Left lung (tissue), 10 donors: ENCODE measurements around the gene SAG. TPM values are rescaled to one million over a fixed set of nuclear protein-coding genes. Genes with fewer than 3 reads are reported as not detected.

Experiments used
- ATAC-seq: fragments of 200-7000 bp; cut with Tn5 transposase; one replicate; pipeline ENCODE4 v1.9.1; 2020; ENCODE audit warnings: moderate library complexity
- DNase-seq, 4 donors: peaks; one replicate each; pipeline ENCODE4 v3.0.0-alpha.2; 2013 to 2020
- H3K27ac ChIP-seq, 2 donors: fragments of 200-600 bp; sonication (generic) in 1 of 2; one replicate each; pipeline versions ENCODE4 v1.5.0 to v1.8.0; 2020 to 2021
- H3K27me3 ChIP-seq, 2 donors: fragments of 200-600 bp; sonication (generic) in 1 of 2; one replicate each; pipeline versions ENCODE4 v1.5.0 to v1.8.0; 2020 to 2021
- H3K36me3 ChIP-seq, 2 donors: fragments of 200-600 bp; sonication (generic) in 1 of 2; one replicate each; pipeline versions ENCODE4 v1.5.0 to v1.8.0; 2020 to 2021
- H3K4me1 ChIP-seq, 2 donors: fragments of 200-600 bp; one replicate each; pipeline ENCODE4 v1.8.0; 2021
- H3K4me3 ChIP-seq, 2 donors: fragments of 200-600 bp; sonication (generic) in 1 of 2; one replicate each; pipeline versions ENCODE4 v1.5.0 to v1.8.0; 2020 to 2021; ENCODE audit warnings: mild to moderate bottlenecking in 1 of 2
- H3K9me3 ChIP-seq, 2 donors: fragments of 200-600 bp; sonication (generic) in 1 of 2; one replicate each; pipeline versions ENCODE4 v1.5.0 to v1.8.0; 2020 to 2021
- CTCF ChIP-seq, 2 donors: fragments of 200-600 bp; sonication (generic) in 1 of 2; IDR thresholded peaks; one replicate each; pipeline versions ENCODE4 v1.5.0 to v1.8.0; 2021; ENCODE audit warnings: antibody characterized with exemption in 2 of 2
- intact Hi-C, 2 donors: fragments of 100-400 bp; cut with DNase I; formaldehyde crosslinking; loops; one replicate each; pipeline versions ENCODE4 v1.11.2 to v1.14.2; 2022
- polyA plus RNA-seq, 6 donors: library from polyadenylated mRNA; unstranded; fragments of 120-200 nt; gene quantifications; one replicate each; pipeline ENCODE4 v1.2.1, GENCODE V29; 2013; ENCODE audit not compliant: insufficient read length in 6 of 6
- total RNA-seq, 2 donors: library from RNA; stranded (reverse); fragmentation: NEBNext Ultra II Directional; extraction: Animal tissue kit (Norgen Biotek cat#: 25700); gene quantifications; one replicate each; pipeline ENCODE4 v1.2.1, GENCODE V29; 2021
- donor health status: DM: no; HTN: yes; CAD: no.
- donor health status: DM: no; HTN: no; CAD: no.

Gene SAG
- total and polyA plus RNA-seq, 8 donors: 0.08 to 0.24 (median 0.19) TPM; not detected in 2

GRCh38 chr2:233346930-233347329 lies 39.3 kb downstream of the SAG start:
- peaks cover 6 to 34% of the 10 kb centered on the region in 2 donors for H3K4me1 ChIP-seq
- H3K27ac ChIP-seq: no peak overlapping the region
- H3K4me3 ChIP-seq: no peak overlapping the region
- no peaks in the 10 kb centered on the region for H3K36me3 ChIP-seq
- H3K9me3 ChIP-seq: no peaks in the 10 kb centered on the region
- ATAC-seq: no peak
- DNase-seq: peak in 1 of 4 donors; percentile 17
- intact Hi-C loops: no loop called here
- H3K27me3 ChIP-seq: no peaks in the 10 kb centered on the region
- TF ChIP-seq CTCF (IDR thresholded peaks at IDR 0.05): no peak

DNA sequence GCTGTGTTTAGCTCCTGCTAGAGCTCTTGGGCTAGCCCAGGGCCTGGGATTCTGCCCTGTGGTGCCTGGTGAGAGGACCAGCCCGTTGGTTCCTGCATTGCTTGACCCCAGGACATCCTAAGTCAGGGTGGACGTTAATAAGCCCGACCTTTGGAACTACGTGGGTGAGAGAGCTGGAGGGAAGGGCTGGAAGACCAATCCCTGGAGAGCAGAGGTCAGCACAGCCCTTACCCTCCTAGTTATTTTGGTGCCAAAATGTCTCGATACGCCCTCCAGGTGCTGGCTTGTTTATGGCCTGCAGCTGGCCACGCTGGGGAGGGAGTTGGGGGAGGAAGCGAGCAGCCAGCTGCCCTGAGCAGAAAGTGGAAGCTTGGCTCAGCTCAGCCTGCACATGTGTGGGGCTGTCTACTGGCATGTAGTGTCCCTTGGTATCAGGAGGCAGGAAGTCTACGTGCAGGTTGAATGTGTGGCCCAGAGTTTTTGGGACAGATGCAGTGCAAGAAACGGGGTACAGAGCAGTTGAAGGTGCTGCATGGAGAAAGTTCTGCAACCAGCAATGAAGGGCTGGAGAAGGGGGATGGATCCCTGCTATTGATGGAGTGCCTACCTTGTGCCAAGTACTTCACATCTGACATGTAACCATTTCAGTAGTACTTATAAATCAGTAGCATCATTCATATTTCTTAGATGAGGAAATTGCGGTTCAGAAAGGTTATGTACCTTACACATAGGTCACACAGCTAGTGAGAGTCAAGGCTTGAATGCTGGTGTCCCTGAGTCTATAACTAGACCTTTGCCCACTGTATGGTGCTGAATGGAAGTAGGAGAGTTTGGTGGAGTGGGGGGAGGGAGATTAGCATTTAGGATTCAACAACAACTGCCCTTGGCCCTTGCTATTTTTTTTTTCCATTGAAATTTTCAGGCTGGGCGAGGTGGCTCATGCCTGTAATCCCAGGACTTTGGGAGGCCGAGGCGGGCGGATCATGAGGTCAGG lies 41.7 kb downstream of the SAG start:
- no peak for TF ChIP-seq CTCF (IDR thresholded peaks at IDR 0.05)
- intact Hi-C loops: no loop called here
- H3K4me3 ChIP-seq: no peak overlapping the region
- ATAC-seq (peak; percentile 39), DNase-seq (peak in 3 of 4 donors; percentile 25 to 85 (median 79))
- H3K36me3 ChIP-seq: no peaks in the 10 kb centered on the region
- peaks cover 14 to 49% of the 10 kb centered on the region in 2 donors for H3K4me1 ChIP-seq
- no peaks in the 10 kb centered on the region for H3K9me3 ChIP-seq
- no peak overlapping the region for H3K27ac ChIP-seq
- H3K27me3 ChIP-seq: no peaks in the 10 kb centered on the region

- intact Hi-C loops: no loop called here
- no peaks in the 10 kb centered on the region for H3K9me3 ChIP-seq
- H3K4me1 ChIP-seq: peaks cover 19 to 56% of the 10 kb centered on the region in 2 donors
- no peaks in the 10 kb centered on the region for H3K36me3 ChIP-seq
- H3K27ac ChIP-seq: peak overlapping the region in 1 of 2 donors; percentile 45
- TF ChIP-seq CTCF (IDR thresholded peaks at IDR 0.05): no peak
- no peaks in the 10 kb centered on the region for H3K27me3 ChIP-seq
- DNase-seq: peak in 1 of 4 donors; percentile 49
- no peak overlapping the region for H3K4me3 ChIP-seq
- peak; percentile 55 for ATAC-seq
Observed at GRCh38 chr2:233350708-233351107, 43.1 kb downstream of the SAG start.

- intact Hi-C loops: no loop called here
- no peaks in the 10 kb centered on the region for H3K36me3 ChIP-seq
- no peak for DNase-seq
- H3K27ac ChIP-seq: no peak overlapping the region
- peaks cover 19 to 64% of the 10 kb centered on the region in 2 donors for H3K4me1 ChIP-seq
- no peak overlapping the region for H3K4me3 ChIP-seq
- no peaks in the 10 kb centered on the region for H3K9me3 ChIP-seq
- no peak for TF ChIP-seq CTCF (IDR thresholded peaks at IDR 0.05)
- no peak for ATAC-seq
- H3K27me3 ChIP-seq: no peaks in the 10 kb centered on the region
Observed at GRCh38 chr2:233351423-233351822, 43.8 kb downstream of the SAG start.

GRCh38 chr2:233352141-233352842 lies 44.7 kb downstream of the SAG start:
- intact Hi-C loops: no loop called here
- Histone ChIP-seq H3K4me1 (peaks cover 19 to 72% of the 10 kb centered on the region in 2 donors), H3K4me3 (no peak overlapping the region), H3K27me3 (no peaks in the 10 kb centered on the region), H3K9me3 (no peaks in the 10 kb centered on the region), H3K36me3 (no peaks in the 10 kb centered on the region), H3K27ac (no peak overlapping the region)
- ATAC-seq: no peak
- TF ChIP-seq CTCF (IDR thresholded peaks at IDR 0.05): no peak
- DNase-seq: no peak
